HG03558 (cell line): ENCODE measurements around the gene PPP2R5D.

Experiments
- ATAC-seq: cut with Tn5 transposase; IDR thresholded peaks from one replicate; pipeline ENCODE4 v1.9.1; 2021; ENCODE audit warnings: moderate number of reproducible peaks; ENCODE audit not compliant: unreplicated experiment; ENCODE audit errors: extremely low read depth

PPP2R5D gene

DNA sequence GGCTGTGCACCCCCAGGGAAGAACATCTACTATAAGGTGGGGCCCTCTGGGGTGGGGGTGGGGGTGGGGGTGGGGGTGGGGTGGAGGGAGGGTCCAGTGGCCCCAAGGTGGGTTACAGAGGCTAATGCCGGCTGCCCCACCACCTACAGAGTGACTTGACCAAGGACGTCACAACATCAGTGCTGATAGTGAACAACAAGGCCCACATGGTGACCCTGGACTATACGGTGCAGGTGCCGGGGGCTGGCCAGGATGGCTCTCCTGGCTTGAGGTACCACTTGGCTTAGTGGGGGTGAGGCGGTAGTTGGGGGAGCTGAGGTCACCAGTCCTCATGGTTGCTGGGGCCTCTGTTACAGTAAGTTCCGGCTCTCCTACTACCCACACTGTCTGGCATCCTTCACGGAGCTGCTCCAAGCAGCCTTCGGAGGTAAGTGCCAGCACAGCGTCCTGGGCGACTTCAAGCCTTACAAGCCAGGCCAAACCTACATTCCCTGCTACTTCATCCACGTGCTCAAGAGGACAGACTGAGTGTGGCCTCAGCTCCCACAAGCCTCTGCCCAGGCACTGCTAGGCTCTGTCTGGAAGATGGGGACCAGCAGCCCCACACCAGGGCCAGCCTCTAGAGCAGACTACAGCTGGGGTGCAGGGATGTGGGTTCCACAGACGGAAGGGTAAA is 21.1 kb upstream of the PPP2R5D start:
- no peak for ATAC-seq

DNA sequence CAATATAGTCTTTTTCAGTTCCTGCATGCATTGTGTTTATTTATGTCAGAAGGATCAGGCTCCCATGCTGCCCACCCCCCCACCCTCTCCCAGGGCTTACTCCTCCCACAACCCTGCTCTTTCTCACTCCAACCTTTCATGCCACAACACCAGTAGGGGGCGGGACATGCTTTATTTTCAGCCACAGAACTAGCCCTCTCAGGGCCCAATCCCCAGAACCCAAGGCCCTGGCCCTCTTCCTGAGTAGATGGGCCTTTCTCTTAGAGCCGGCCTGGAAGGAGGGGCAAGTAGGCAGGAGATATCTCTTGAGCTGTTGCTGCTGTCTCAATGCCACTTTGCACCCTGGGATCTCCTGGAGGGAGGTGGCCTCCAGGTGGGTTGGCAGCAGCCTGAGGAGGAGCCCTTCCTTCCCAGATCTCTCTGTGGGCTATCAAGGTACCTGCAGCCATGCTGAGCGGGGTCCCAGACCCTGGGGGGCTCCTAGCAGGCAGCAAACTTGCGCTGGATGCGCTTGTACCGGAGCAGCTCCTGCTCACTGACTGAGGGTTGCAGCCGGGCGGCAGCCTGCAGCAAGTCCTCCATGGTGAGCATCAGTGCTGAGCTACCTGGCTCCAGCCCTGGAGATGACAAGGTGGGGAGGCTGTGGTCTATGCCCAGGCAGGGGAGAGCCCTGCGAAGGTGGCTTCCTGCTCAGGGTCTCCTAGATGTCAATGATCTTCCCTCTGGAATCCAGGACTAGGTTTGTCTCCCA is 20.3 kb upstream of the PPP2R5D start:
- ATAC-seq = no peak

DNA sequence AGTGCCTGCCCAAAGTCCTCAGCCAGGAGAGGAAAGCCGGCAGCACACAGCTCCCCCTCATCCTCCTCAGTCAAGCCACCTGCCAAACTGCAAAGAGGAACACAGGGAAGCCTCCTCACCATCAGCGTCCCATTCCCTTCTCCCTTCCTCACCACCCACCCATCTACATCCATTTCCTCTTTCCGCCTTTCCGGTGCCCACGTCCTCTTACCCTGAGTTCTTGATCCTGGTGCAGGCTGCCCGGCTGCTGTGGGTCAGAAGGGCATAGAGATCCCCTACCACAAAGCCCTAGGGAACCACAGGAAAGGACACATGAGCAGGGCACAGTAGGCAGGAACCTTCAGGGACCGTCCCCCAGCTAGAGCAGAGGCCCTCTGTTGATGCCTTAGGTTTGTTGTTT is 17.8 kb upstream of the PPP2R5D start:
- no peak for ATAC-seq

DNA sequence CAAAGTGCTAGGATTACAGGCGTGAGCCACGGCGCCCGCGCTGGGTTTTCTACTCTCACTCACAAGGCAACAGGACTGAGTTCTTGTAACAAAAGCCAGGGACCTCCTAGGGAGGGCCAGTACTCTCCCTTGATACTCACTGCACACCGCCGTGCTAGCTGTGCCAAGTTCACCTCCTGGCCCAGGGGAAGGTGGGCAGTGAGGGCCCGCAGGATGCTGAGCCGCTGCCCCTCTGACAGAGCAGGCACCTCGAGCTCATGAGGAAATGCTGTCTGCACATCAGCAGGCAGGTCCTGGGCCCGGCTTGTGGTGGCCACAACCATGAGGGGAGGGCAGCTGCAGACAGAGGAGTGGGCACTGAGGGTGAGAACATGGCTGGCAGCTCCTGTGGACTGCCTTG is 17.1 kb upstream of the PPP2R5D start:
- ATAC-seq = no peak

DNA sequence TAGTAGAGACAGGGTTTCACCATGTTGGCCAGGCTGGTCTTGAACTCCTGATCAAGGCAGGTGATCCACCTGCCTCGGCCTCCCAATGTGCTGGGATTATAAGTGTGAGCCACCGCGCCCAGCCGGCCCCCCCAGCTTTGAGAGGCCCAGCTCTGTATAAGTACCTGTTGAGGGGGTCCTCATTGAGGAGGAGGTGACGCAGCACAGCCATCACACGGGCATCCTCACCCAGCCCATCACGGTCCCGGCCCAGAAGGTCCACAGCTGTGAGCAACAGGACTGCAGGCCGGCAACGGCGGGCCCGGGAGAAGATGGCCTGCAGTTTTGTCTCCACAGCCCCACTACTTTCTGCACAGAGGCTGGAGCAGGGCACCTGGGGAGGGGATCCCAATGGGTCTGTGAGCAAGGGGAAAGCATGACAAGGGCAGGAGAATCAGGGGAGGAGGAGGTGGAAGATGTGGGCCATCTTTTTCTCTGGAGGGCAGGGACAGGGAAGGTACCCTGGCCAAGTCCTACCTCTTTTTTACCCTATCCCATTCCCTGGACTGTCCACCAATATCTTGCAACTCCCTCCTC is 16.2 kb upstream of the PPP2R5D start:
- no peak for ATAC-seq

DNA sequence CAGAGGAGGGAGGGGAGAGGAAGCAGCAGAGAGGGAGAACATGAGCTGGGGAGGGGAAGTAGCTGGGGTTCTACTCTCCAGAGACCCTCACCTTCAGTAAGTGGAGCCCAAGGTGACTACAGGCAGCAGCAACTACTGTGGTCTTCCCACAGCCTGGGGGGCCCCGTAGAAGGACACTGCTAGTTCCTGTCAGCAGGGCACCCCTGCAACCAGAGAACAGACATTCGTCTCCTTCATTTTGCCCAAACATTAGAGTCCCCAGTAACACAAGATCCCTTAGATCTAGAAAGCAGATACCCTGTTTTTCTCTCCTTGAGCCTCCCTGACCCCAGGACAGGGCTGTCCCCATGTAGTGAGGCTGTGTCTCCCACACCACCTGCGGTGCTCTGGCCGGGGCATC is 15.6 kb upstream of the PPP2R5D start:
- no peak for ATAC-seq

DNA sequence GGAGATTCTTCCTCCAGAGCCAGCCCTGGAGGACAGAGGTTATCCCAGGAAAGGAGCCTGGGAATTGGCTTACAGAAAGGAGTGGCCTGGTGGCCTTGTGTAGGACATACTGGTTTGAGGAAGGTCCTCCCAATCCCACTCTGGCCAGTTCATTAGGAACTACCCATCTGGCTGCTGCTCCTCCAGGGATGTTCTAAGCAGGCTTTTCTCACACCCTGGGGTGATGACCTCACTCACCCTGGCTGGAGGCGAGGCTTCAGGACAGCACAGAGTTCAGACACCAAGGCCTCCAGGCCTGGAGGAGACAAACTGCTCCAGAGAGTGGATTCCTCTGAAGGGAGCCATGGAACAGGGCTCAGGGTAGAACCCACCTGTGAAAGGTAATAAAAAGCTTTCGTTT is 14.9 kb upstream of the PPP2R5D start:
- ATAC-seq = no peak

DNA sequence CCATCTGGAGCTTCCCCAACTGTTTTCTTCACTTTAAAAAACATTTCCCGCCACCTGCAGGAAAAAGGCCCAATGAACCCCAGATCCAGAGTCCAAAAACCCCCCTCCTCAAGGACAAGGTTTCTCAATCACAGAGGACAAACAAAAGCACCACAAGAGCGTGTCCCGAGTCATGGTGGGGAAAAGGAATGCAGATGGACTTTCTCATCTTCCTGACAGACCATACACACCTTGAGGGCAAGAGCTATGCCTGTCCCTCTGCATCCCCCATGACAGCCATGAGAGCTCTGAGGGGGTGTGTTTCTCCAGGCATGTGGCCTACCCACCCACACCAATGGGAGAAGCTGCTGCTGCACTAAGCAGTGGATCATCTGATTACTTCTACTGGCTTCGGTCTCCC is 14.4 kb upstream of the PPP2R5D start:
- ATAC-seq = no peak

DNA sequence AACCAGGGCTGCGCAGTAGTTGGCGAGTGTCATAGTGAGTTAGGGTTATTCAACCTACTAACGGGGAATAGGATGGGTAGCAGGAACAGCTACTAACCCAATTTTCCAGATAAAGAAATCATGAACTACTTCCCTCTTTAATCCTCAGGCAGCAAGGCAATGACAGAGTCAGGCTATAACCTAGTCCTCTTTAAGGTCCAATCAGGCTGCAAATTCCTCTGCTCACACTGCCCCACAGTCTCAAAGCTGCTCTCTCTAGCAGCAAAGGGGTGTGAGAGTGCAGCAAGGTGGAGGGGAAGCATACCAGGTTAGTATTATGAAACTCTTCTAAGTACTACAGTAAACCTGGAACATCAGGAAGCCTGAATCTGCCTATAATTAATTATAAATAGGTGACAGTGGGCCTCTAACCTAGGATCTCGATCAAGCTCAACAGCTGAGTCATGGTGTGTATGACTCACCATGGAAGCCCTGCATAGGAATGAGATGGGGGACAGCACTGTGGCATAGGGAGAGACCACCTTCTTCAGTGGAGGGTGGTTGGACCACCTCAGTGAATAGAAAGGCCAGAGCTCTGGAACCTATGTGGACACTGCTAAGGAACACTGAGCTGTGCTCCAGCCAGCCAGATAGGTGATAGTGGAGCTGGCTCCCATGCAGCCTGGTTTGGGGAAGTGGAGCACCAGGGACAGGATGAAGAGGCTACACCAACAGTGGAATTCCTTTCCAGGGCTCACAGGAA is 13.3 kb upstream of the PPP2R5D start:
- no peak for ATAC-seq

DNA sequence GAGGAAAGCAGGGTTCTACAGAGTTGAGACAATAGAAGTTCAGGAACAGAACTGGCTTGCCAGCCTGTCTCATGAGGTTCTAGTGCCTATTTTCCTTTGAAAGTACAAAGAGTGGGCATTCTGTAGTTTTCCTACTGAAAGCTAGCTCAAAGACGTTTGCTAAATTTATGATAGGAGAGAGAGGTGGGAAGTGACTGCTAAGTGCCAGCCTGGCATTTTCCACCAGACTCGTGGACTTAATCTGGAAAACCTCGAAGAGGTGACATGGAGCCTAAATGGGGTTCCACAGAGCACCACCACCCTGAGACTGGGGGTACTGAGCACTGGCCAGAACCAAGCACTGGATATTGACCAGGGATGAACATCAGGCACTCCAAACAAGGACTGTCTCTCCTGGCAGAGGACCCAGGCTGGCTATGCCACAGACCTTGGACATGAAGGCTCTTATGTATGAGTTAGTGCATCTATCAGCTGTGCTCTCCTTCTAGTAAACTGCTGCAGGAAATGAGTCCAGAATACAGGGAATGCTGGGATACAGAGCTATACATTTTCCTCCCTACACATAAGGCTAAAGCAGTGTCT is 12.5 kb upstream of the PPP2R5D start:
- ATAC-seq = no peak

DNA sequence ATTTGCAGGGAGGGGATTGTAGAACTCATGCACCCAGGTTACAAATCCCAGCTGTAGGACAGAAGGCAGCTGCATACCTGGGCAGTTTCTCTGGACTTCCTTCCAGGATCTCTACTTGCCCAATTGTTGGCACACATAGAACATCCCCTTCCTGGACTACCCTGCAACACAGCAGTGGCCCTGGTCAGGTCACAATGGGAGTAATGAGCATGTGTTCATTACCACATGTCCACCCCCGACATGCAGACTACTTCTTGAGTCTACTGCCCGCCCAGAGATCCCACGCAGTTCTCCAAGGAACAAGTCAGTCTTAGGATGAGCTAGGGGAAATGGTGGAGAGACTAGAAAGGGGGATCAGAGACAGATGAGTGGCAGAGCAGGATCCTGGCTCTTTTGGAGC is 10.4 kb upstream of the PPP2R5D start:
- no peak for ATAC-seq

DNA sequence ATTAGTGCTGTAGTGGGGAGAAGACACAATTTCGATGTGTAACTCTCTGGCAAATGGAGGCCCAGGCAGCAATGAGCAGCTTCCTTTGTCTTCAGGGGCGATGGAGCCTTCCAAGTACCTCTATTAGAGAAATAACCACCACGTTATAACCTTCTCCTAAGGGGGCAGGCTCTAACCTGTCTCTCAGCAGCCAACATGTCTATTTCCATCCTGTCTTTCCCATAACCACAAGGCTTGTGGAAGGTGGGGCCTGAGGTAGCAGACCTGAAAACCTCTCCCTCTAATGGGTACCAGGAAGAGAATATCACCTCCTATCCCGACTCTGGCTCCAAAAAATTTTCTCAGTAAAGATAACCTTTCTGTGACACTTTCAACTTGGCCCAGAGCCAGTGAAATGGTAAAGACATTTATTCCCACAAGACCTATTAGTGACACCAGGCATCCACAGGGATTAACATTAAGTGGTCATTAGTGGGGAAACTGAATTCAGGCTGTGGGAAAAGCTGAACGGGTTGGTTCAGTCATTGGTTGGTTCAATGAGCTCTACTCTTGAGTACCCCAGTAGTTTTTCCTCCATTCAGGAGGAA is 9.4 kb upstream of the PPP2R5D start:
- no peak for ATAC-seq

DNA sequence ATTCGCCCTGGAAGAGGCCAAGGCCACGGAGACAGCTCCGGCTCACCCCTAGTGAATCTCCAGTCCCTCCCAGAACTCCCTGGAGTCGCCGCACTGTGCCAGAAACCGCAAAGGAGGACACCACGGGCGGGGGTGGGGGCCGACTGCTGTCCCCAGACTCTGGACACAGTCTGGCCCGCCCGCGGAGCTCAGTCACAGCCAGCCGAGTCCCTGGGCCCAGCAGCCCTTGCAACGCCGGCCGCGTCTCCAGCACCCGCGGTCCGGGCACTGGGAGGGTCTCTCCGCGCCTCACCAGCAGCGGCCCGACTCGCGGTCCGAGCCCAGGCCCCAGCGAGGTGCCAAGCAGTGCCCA is 5.9 kb upstream of the PPP2R5D start:
- no peak for ATAC-seq

DNA sequence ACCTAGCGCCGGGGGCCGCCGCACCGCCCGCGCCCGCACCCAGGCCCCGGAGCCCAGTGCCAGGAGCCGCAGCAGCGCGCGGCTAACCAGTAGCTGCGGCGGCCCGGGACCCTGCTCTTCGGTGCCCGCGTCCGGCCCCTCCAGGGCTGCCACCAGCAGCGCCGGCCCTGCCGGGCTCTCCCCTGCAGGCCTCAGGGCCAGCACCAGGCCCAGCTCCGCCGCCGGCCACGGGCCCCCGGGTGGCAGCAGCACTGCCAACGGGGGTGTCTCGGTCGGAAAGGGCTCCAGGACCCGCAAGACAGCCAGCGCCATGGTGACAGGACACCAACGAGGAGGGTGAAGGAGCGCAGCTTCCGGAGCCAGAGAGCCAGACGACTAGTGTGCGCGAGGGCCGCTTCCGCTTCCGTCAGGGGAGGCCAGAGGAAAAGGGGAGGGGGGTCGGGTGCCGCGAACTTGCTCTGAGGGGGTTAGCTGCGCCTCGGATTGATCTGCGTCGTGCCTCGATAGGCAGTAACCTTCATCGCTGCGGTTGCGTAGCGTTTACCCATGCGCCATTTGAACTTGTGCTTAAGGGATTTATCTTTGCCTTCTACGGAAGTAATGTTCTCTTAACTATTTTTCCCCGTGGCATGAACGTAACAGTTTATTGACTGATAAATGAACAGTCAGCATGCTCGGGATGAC is 5.4 kb upstream of the PPP2R5D start, which contains the start of gene PEX6:
PEX6 (minus strand) TSS at position 343 of the 684 bp plus-strand sequence; CDS start at position 312, 31 bp downstream.
- peak; percentile 34 for ATAC-seq

DNA sequence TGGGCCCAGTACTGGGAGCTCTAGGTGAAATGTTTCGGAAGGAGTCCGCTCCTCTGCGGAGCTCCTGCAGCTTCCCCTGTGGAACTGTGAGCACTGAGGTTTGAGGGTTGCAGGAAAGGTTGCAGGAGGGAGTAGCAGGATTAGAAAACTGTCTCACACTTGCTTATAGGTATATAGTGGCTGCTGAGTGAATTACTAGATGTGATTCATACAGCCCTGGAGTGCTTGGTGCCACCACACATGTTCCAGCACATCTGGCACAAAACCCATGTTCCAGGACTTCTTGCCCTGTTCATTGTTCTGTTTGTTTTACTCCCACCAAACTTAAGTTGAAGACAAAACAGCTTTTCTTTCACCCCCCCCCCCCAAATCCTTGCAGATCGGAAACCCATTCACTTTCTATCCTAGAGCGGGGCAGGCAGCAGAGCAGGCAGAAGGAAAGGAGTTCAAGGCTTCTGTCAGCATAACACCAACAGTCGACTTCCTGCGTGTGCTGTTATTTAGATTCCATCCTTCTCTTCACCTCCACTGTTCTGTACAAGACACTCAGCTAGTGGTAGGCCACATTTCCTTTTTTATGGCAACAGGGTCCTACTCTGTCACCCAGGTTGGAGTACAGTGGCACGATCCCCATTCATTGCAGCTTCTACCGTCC is 4.7 kb upstream of the PPP2R5D start:
- ATAC-seq = no peak

DNA sequence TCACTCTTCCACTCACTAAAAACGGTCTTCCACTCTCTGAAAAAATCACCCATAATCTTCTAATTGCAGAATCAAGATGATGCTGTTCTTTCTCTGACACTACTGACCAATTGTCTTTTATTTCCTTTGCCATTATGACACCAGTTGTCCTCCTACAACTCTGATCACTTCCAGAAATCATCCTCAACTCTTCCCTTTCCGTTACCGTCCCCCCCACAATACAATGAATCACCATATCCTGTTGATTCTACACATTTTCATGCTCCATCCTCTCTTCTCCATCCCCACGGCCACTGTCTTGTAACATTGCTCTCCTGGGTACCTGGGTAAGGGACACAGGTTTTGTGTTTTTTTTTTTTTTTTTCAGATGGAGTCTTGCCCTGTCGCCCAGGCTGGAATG is 2.5 kb upstream of the PPP2R5D start:
- ATAC-seq = no peak

DNA sequence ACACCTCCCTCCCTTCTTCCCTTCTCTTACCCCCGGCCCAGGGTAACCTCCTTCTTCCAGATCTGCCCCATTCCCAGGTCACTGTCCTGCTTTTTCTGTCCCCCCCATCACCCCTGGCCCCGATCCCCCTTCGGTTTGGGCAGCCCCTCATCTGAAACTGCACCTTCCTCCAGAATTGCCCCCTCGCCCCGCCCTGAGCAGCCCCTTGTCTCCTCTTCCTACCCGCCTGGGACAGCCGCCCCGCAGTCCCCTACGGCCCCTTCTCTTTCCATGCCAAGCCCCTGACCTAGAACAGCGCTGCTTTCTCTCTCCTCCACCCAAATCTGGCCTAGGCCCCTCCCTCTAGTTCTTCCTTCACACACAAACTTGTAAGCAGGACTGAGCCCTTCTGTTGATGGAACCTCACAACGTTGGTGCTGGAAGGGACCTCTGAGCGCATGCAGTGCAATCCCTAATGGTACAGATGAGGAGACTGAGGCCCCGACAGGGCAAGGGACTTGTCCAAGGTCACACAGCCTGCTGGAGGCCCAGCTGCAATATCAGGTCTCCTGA is 630 bp downstream of the PPP2R5D start:
- ATAC-seq = no peak

DNA sequence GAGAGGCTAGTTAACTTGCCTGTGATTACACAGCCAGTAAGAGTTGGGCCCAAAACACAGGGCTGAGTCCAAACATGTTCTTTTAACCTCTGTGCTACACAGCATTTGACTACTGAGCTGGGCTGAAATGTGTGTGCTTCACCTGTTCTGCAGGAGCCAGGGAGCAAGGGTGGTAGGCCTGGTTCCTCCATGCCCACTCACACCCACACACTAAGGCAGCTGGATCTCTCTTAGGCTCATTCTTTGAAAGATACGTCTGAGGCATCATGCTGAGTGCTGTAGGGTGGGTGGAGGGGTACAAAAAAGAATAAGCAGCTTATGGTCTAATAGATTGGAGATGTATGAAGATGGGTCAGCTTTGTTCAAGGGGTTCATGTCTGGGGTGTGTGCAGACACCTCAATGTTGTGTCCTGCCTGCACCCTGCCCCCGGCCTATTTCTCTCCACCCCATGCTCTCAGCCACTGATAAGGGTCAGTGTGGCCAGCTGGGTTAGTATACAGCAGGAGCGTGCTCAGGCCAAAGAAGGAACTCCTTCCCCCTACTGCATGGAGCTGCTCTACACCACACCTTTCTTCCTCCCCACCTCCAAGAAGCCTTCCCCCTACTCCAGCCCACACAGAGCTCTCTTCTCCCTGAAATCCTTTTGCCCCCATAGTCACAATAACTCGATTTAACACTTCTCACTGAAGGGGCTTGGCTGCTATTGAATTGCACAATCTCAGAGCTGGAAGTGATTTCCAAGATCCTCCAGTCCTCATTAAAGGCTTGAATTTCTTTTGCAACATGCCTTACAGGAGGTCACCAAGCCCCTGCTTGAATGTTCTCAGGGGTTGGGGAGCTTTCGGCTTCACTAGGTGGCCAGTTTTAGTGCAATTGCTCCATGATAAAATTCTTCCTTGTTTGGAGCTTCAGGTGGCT is 3.4 kb downstream of the PPP2R5D start:
- no peak for ATAC-seq
